HG03097 (cell line): Measurements from ENCODE around the gene CCRL2.
"Not testable (repeated sequence)": the region's sequence is repeated elsewhere in the genome, so short reads cannot be mapped to it uniquely, and the experiment has no call there.

Source experiments
- ATAC-seq: cut with Tn5 transposase; IDR thresholded peaks from one replicate; pipeline ENCODE4 v1.9.1; 2021; ENCODE audit not compliant: unreplicated experiment, low FRiP score

The CCRL2 gene

DNA sequence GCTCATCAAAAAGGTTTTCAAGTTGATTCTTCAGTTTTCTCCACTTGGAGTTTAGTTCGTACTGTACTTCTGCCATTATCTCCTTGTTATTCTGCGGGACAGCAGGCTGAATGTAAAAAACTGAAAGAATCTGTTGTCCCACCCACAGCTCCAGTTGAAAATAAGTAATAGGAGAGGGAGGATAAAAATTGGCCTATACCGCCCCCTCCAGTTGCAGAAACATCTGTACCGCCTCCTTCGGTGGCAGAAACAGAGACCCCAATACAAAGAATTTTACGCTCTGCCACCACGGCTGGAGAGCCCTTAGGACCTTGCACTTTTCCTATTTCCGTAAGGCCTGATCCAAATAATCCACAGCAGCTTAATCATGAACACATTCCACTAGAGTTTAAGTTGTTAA is 20.3 kb downstream of the CCRL2 start:
- ATAC-seq, result not testable (repeated sequence)

- ATAC-seq, result no peak
Observed at GRCh38 chr3:46427916-46428833, 21.1 kb downstream of the CCRL2 start.

- ATAC-seq, result no peak
Observed at GRCh38 chr3:46429250-46429649, 22.2 kb downstream of the CCRL2 start.

DNA sequence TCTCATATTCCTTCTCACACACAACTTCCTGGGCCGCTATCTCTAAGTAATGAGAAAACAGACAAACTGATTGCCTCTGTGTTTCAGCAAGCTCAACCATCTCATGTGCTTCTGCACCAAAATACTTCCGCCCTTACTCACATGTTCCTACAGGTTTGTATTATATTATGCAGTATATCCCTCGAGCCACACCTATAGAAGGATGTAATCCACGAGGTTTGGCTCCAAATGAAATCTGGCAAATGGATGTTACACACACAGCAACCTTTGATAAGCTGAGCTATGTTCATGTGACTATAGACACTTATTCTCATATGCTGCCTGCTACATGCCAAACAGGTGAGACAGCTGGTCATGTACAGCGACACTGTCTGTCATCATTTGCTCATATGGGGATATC is 22.6 kb downstream of the CCRL2 start:
- no peak for ATAC-seq

- not testable (repeated sequence) for ATAC-seq
Observed at GRCh38 chr3:46430879-46431278, 23.8 kb downstream of the CCRL2 start.

GRCh38 chr3:46431905-46432304 is 24.8 kb downstream of the CCRL2 start:
- not testable (repeated sequence) for ATAC-seq

DNA sequence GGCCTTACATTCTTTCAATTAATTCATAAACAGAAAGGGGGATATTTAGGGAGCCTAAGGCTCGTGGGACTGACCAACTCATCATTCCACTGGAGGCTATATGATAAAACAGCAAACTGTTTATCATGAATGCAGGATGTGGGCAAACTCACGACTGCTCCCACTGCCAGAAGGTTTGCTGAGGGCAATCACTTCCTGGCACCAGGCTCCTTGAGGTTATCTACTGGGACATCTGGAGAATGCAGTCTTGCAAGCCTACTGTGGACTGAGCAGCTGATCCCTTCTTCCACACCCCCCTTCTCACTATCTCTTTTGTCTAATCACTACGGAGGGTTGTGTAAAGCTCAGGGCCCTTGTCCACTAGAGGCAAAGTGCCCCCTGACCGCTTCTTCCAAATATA is 26.1 kb downstream of the CCRL2 start:
- ATAC-seq, result not testable (repeated sequence)

DNA sequence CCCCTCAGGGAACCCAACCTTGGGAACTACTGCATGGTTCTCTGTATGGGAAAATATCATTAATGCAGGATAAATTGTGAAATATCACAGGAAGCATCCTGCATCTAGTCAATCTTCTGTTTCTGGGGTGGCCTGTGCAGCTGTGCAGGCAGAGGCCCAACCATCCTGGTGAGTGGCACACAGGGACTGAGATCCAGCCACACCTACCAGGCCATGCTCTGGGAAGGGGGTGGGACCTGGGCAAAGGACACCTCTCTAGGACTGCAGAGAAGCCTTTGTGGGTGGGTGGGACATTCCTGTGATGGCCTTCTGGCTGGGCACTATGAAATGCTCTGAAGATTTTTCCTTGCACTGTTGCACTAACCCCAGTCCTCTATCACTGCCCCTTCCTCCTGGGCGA is 26.8 kb downstream of the CCRL2 start:
- ATAC-seq, result no peak

- no peak for ATAC-seq
Observed at GRCh38 chr3:46435081-46435726, 28.1 kb downstream of the CCRL2 start.

- no peak for ATAC-seq
Observed at GRCh38 chr3:46438831-46439230, 31.8 kb downstream of the CCRL2 start.

DNA sequence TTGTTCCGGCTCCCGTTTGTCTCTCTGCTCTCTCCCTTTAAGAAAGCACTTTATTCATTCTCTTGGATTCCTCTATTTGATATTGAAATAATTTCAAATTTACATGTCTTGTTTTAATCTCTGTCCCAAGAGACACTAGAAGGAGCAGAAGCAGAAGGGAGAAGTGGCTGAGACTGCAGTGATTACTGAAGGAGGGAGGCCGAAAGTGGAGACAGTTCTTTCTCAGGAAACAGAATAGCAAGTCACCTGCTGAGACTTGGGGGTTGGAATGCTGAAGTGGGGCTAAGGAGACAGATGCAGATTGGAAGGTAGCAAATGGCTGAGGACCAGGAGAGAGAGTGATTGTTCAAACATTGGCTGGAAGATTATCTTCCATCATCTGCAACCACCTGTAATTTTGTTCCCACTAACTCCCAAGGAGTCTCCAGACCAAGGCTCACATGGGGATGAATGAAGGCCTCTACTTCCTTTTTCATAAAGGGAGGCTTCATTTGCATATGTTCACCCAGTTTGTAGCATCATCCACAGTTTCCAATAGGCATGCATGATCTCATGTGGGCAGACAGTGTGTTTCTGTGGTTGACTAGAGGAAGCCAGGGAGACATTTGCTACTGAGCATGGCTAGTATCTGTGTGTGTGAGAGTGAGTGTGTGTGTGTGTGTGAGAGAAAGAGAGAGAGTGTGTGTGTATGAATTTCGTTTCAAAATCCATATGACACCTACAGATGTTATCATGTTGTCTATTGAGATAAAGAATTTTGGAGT is 33.7 kb downstream of the CCRL2 start:
- peak; percentile 81 for ATAC-seq

GRCh38 chr3:46442576-46443530 is 35.8 kb downstream of the CCRL2 start:
- no peak for ATAC-seq

DNA sequence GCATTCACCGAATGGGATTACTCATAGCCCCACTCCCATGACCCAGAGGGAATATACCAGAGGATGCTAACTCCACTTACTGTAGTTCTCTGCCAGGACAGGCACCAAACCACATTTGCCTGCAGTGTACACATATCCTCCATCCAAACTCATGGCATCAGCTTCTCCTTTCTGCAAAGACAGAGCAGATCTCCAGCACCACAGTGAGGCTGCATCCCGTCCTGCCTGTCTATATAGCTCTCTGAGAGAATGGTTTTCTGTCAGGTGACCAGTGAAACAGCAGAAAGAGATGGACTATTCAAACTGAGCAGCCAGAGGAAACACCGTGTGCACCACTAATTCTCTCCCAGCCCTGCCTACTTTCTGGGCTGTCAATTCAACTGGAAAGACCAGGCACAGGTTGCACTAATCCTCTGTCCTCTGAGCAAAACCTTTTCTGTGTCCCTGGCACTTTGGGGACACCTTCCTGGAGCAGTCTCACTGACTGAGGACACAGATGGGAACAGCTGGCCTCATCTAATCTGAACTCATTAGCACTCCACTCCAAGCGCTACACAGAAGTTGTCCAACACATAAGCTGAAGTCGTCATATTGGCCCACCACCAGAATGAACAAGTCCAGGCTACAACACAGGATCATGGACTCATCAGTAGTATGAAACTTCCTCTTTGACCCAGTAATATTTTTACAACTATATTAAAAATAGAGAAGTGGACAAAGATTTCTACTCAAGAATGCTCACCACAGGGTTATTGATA is 40.3 kb downstream of the CCRL2 start:
- ATAC-seq, result no peak

GRCh38 chr3:46448721-46449120 is 41.7 kb downstream of the CCRL2 start:
- no peak for ATAC-seq

GRCh38 chr3:46449755-46450552 is 42.9 kb downstream of the CCRL2 start:
- no peak for ATAC-seq

DNA sequence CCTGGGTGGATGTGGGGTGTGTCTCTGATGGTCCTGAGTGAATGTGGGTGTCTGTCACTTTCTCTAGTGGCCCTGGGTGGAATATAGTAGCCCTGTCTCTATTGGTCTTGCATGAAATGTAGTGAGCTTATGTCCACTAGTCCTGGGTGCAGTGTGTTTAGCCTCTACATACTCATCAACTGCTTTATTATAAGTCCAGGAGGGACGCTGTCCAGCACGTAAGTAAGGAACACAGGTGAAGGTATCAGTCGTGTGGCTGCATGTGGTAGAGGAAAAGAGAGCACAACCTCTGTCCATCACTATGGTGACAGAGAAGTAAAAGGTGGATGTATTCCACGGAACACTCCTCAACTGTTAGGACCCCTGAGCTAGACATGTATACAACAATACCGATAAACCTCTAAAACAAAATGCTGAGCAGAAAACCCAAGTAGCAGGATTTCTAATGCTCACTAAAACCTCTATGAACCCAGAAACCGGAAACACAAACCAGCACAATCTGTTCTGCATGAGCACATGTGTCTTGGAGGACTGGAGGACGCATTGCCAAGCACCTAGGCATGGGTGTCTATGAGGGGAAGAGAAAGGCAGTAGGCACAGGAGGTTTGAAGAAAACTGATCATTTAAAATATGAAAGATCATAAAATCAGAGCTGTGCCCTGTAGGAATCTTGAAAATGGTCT is 46.6 kb downstream of the CCRL2 start:
- ATAC-seq, result no peak

- ATAC-seq, result no peak
Observed at GRCh38 chr3:46454209-46454595, 47.1 kb downstream of the CCRL2 start.

GRCh38 chr3:46454606-46455005 is 47.5 kb downstream of the CCRL2 start:
- ATAC-seq, result no peak
